H9 (cell line): ENCODE measurements around the gene CST5. TPM values are rescaled to one million over a fixed set of nuclear protein-coding genes. Genes with fewer than 3 reads are reported as not detected.

Experiments used
- DNase-seq: peaks from one replicate; pipeline ENCODE4 v3.0.0-alpha.2; 2017
- H2AFZ ChIP-seq: one replicate; pipeline ENCODE4 v1.6.1; 2013; ENCODE audit warnings: mild to moderate bottlenecking, low read length, control low read depth, moderate library complexity
- H2AK5ac ChIP-seq: 2 replicates; pipeline ENCODE4 v1.6.1; 2013; ENCODE audit warnings: low read length, control low read depth, mixed read lengths; ENCODE audit not compliant: insufficient read length
- H2BK120ac ChIP-seq: one replicate; pipeline ENCODE4 v1.6.1; 2013; ENCODE audit warnings: low read depth, mild to moderate bottlenecking, low read length, control low read depth, inconsistent platforms; ENCODE audit not compliant: poor library complexity, severe bottlenecking
- H2BK12ac ChIP-seq: 2 replicates; pipeline ENCODE4 v1.6.1; 2013; ENCODE audit warnings: low read length, control low read depth, mixed read lengths, low read depth; ENCODE audit not compliant: insufficient read length
- H2BK15ac ChIP-seq: 2 replicates; pipeline ENCODE4 v1.6.1; 2013; ENCODE audit warnings: low read depth, low read length, control low read depth
- H2BK20ac ChIP-seq: one replicate; pipeline ENCODE4 v1.6.1; 2013; ENCODE audit warnings: low read depth, mild to moderate bottlenecking, low read length, control low read depth, inconsistent platforms; ENCODE audit not compliant: poor library complexity, severe bottlenecking
- H2BK5ac ChIP-seq: 2 replicates; pipeline ENCODE4 v1.6.1; 2013; ENCODE audit warnings: low read length, control low read depth, mixed read lengths; ENCODE audit not compliant: insufficient read length
- H3K14ac ChIP-seq: 2 replicates; pipeline ENCODE4 v1.6.1; 2013; ENCODE audit warnings: low read length, control low read depth; ENCODE audit not compliant: insufficient read depth
- H3K18ac ChIP-seq: 2 replicates; pipeline ENCODE4 v1.6.1; 2013; ENCODE audit warnings: low read depth, mild to moderate bottlenecking, mixed read lengths, low read length, control low read depth; ENCODE audit not compliant: insufficient read length
- H3K23ac ChIP-seq: 2 replicates; pipeline ENCODE4 v1.6.1; 2013; ENCODE audit warnings: low read length, control low read depth, mixed read lengths, low read depth; ENCODE audit not compliant: insufficient read length
- H3K23me2 ChIP-seq: 2 replicates; pipeline ENCODE4 v1.6.1; 2013; ENCODE audit warnings: low read depth, mild to moderate bottlenecking, mixed read lengths, low read length, control low read depth; ENCODE audit not compliant: insufficient read length, poor library complexity, severe bottlenecking
- H3K27ac ChIP-seq: 2 replicates; pipeline ENCODE4 v1.5.1; 2013; ENCODE audit warnings: low read length, control low read depth, mixed read lengths, low read depth; ENCODE audit not compliant: insufficient read length
- H3K27me3 ChIP-seq: 2 replicates; pipeline ENCODE4 v1.6.1; 2013; ENCODE audit warnings: low read length, control low read depth, inconsistent platforms; ENCODE audit not compliant: insufficient read depth
- H3K4ac ChIP-seq: 2 replicates; pipeline ENCODE4 v1.6.1; 2013; ENCODE audit warnings: low read depth, mild to moderate bottlenecking, control low read depth, inconsistent platforms, low read length, moderate library complexity
- H3K4me1 ChIP-seq: 2 replicates; pipeline ENCODE4 v1.6.1; 2013; ENCODE audit warnings: low read length, control low read depth, inconsistent platforms; ENCODE audit not compliant: insufficient read depth
- H3K4me2 ChIP-seq: 2 replicates; pipeline ENCODE4 v1.6.1; 2013; ENCODE audit warnings: low read length, control low read depth, mixed read lengths; ENCODE audit not compliant: insufficient read length, insufficient read depth
- H3K56ac ChIP-seq: 2 replicates; pipeline ENCODE4 v1.6.1; 2013; ENCODE audit warnings: low read depth, mild to moderate bottlenecking, mixed read lengths, low read length, control low read depth; ENCODE audit not compliant: insufficient read length
- H3K79me1 ChIP-seq: 2 replicates; pipeline ENCODE4 v1.6.1; 2013; ENCODE audit warnings: low read depth, mild to moderate bottlenecking, moderate library complexity, low read length, control low read depth, inconsistent platforms; ENCODE audit not compliant: insufficient read depth, poor library complexity, severe bottlenecking
- H3K79me2 ChIP-seq: 2 replicates; pipeline ENCODE4 v1.6.1; 2013; ENCODE audit warnings: low read length, control low read depth, inconsistent platforms; ENCODE audit not compliant: insufficient read depth
- H3K9ac ChIP-seq: 2 replicates; pipeline ENCODE4 v1.6.1; 2013; ENCODE audit warnings: low read length, control low read depth, mixed read lengths; ENCODE audit not compliant: insufficient read length; ENCODE audit errors: extremely low read depth
- H3K9me3 ChIP-seq: one replicate; pipeline ENCODE4 v1.6.1; 2013; ENCODE audit warnings: low read depth, low read length, inconsistent platforms; ENCODE audit not compliant: control insufficient read depth
- H3T11ph ChIP-seq: one replicate; pipeline ENCODE4 v1.6.1; 2013; ENCODE audit warnings: mild to moderate bottlenecking, low read length, control low read depth, inconsistent platforms
- H4K20me1 ChIP-seq: one replicate; pipeline ENCODE4 v1.6.1; 2013; ENCODE audit not compliant: control insufficient read depth, insufficient read length, insufficient read depth
- H4K5ac ChIP-seq: 2 replicates; pipeline ENCODE4 v1.6.1; 2013; ENCODE audit warnings: low read depth, mild to moderate bottlenecking, mixed read lengths, low read length, control low read depth; ENCODE audit not compliant: insufficient read length
- H4K8ac ChIP-seq: replicated peaks from 2 replicates; pipeline ENCODE4 v1.6.1; 2013; ENCODE audit warnings: low read length, control low read depth, mixed read lengths, low read depth; ENCODE audit not compliant: insufficient read length
- H4K91ac ChIP-seq: 2 replicates; pipeline ENCODE4 v1.6.1; 2013; ENCODE audit warnings: low read depth, mild to moderate bottlenecking, moderate library complexity, mixed read lengths, low read length, control low read depth; ENCODE audit not compliant: insufficient read length
- H3K27ac Mint-ChIP-seq, 3 experiments: 2 replicates in 2 of 3; 3 replicates in 1 of 3; pipeline ENCODE4 v1.8.0; 2020 to 2021; ENCODE audit warnings: mixed read lengths in 3 of 3, mild to moderate bottlenecking in 1 of 3, moderate library complexity in 1 of 3
- H3K27me3 Mint-ChIP-seq: 2 replicates; pipeline ENCODE4 v1.8.0; 2021; ENCODE audit warnings: low read depth, mild to moderate bottlenecking, moderate library complexity, mixed read lengths
- H3K36me3 Mint-ChIP-seq, 3 experiments: 2 replicates in 2 of 3; 3 replicates in 1 of 3; pipeline ENCODE4 v1.8.0; 2020 to 2021; ENCODE audit warnings: low read depth in 3 of 3, mixed read lengths in 3 of 3; ENCODE audit not compliant: insufficient read depth in 1 of 3
- H3K4me1 Mint-ChIP-seq, 2 experiments: 2 replicates each; pipeline ENCODE4 v1.8.0; 2020; ENCODE audit warnings: mixed read lengths in 2 of 2
- H3K4me3 Mint-ChIP-seq, 2 experiments: 2 replicates in 1 of 2; 3 replicates in 1 of 2; pipeline ENCODE4 v1.8.0; 2020 to 2021; ENCODE audit warnings: mild to moderate bottlenecking in 2 of 2, mixed read lengths in 2 of 2, moderate library complexity in 1 of 2
- H3K9me3 Mint-ChIP-seq, 2 experiments: 2 replicates in 1 of 2; 3 replicates in 1 of 2; pipeline ENCODE4 v1.8.0; 2020; ENCODE audit warnings: mild to moderate bottlenecking in 2 of 2, mixed read lengths in 2 of 2, moderate library complexity in 1 of 2
- WGBS: extraction: QIAGEN DNeasy Blood & Tissue Kit; methylation state at CpG from one replicate; pipeline ENCODE4 v1.1.7; 2013; ENCODE audit warnings: missing lambda C conversion rate, low lambda C conversion rate, mixed read lengths; ENCODE audit not compliant: insufficient read length; ENCODE audit errors: extremely low coverage; 5-methylcytosine and 5-hydroxymethylcytosine counted together
- total RNA-seq: library from RNA; stranded (reverse); gene quantifications from 2 replicates; pipeline ENCODE4 v1.2.1, GENCODE V29; 2021
- TF ChIP-seq, protein P1 (sequence below): fragments of 200-600 bp; sonication (generic); conservative IDR thresholded peaks from 3 replicates; pipeline ENCODE4 v1.8.0; 2021; ENCODE audit warnings: antibody characterized with exemption, mild to moderate bottlenecking

Gene CST5
- total RNA-seq, 1 experiment from 2014 or later: not detected

DNA sequence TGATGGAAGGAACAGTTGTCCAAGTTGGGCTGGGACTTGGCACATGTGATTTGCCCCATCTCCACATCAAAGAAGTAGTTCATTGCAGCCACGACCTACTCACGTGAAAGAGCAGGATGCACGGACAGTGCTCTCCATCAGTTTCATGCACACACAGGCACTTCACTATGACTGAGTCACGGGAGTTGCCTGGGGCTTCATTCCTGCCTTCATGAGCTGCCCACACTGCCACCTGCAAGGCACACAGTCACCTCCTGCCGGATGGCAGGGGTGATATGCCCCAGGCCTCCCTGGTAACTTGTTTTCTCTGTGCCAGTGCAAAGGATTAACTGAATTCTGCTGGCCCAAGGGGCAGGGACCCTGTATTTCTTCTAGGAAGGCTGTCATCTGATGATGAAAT is 22.8 kb downstream of the CST5 start:
- H3K27ac Mint-ChIP-seq: no peak overlapping the region
- peaks cover 36% of the 10 kb centered on the region in 2 experiments for H3K4me1 Mint-ChIP-seq
- no peaks in the 10 kb centered on the region for H3K36me3 Mint-ChIP-seq
- no peak overlapping the region for H2BK120ac ChIP-seq
- H2BK20ac ChIP-seq: no peak overlapping the region
- no peak overlapping the region for H3K4ac ChIP-seq
- no peak for DNase-seq
- H3T11ph ChIP-seq: no peak overlapping the region
- H2AFZ ChIP-seq: no peak overlapping the region
- no peak overlapping the region for H4K91ac ChIP-seq
- H3K14ac ChIP-seq: no peak overlapping the region
- H3K4me2 ChIP-seq: no peak overlapping the region
- H3K27me3 ChIP-seq: no peaks in the 10 kb centered on the region
- H4K20me1 ChIP-seq: no peaks in the 10 kb centered on the region
- no peak overlapping the region for H2BK15ac ChIP-seq
- H3K23ac ChIP-seq: no peak overlapping the region
- no peak overlapping the region for H4K5ac ChIP-seq
- no peaks in the 10 kb centered on the region for H3K79me2 ChIP-seq
- no peaks in the 10 kb centered on the region; the same call in 1 of the 2 replicates for H3K4me1 ChIP-seq
- no peak overlapping the region for H4K8ac ChIP-seq
- no peaks in the 10 kb centered on the region for H3K23me2 ChIP-seq
- no peak overlapping the region for H3K18ac ChIP-seq
- H2AK5ac ChIP-seq: no peak overlapping the region
- H3K9ac ChIP-seq: no peak overlapping the region
- TF ChIP-seq, protein P1, sequence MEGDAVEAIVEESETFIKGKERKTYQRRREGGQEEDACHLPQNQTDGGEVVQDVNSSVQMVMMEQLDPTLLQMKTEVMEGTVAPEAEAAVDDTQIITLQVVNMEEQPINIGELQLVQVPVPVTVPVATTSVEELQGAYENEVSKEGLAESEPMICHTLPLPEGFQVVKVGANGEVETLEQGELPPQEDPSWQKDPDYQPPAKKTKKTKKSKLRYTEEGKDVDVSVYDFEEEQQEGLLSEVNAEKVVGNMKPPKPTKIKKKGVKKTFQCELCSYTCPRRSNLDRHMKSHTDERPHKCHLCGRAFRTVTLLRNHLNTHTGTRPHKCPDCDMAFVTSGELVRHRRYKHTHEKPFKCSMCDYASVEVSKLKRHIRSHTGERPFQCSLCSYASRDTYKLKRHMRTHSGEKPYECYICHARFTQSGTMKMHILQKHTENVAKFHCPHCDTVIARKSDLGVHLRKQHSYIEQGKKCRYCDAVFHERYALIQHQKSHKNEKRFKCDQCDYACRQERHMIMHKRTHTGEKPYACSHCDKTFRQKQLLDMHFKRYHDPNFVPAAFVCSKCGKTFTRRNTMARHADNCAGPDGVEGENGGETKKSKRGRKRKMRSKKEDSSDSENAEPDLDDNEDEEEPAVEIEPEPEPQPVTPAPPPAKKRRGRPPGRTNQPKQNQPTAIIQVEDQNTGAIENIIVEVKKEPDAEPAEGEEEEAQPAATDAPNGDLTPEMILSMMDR: no peak
- no peaks in the 10 kb centered on the region for H3K79me1 ChIP-seq
- no CpG with 5 or more reads among the region's 5 CpGs for WGBS
- H3K9me3 Mint-ChIP-seq: no peaks in the 10 kb centered on the region
- H3K9me3 ChIP-seq: no peaks in the 10 kb centered on the region
- no peak overlapping the region for H2BK12ac ChIP-seq
- H3K4me3 Mint-ChIP-seq: no peak overlapping the region
- H3K27ac ChIP-seq: no peak overlapping the region
- H2BK5ac ChIP-seq: no peak overlapping the region
- no peak overlapping the region for H3K56ac ChIP-seq
- peaks cover 2% of the 10 kb centered on the region; the same call in 1 of the 2 replicates for H3K27me3 Mint-ChIP-seq
